ENCODE results near the gene LHX2.

Gene LHX2

DNA sequence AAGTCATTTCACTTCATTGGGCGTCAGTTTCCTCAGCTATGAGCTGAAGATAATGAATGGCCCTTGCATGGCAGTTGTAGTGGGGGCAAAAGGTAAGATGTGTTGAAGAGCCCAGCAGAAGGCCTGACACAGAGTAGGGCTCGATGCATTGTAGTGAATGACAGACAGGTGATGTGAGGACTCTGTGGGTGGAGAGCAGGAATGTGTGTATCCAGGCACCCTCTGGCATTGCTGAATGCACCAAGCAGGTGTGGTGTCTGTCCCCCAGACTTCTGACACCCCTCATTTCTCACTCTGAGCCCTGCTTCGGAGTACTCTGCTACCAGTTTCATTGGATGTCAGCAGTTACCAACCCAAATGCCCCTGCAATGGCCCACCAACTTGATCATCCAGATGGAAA, 22.4 kb downstream of the LHX2 start:
- no peak for DNase-seq (ENCODE audit: low read depth)

DNA sequence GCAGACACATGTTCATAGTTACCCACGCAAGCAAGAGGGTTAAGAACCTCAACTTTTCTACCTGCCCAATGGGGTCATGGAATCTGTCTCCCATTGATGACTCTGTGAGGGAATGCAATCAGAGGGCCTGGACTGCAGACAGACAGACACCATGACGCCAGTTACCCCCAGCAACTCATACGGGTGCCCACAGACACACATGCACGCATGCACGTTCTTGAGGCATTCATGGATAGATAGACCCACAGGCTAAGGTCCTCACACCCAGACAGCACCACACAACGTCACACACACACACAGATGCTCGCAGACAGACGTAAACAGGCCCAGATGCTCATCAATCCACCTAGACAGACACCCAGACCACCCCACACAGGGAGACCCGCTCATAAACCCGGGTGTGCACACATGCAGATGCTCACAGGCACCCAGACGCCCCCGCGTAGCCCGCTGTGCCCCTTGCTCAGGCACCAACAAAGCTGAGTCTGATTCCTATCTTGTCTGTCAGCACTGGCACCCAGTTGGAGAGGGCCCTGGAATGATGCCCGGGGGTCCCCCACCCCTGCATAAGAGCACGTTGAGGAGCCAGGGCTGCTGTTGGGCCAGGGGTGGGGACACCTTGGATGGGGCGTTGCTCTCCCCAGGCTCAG, 23.6 kb downstream of the LHX2 start:
- DNase-seq (ENCODE audit: low read depth) = no peak

DNA sequence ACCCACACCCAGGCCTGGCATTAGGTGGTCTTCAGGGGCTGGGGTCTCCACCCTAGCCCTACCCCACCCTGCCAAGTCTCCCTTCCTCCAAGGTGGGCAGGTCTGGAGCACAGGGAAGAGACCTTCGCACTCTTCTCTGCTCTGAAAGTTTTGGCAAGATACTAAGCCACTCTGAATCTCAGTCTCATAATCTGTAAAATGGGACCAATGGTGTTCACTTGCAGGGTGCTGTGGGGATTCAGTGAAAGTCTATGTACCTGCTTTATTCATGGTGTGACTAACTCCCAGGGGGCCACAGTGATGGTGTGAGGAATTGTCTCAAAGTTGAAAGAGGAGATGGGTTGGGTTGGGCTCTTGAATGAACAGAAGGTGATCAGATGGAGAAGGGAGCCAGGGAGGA, 25.0 kb downstream of the LHX2 start:
- DNase-seq (ENCODE audit: low read depth) = no peak

DNA sequence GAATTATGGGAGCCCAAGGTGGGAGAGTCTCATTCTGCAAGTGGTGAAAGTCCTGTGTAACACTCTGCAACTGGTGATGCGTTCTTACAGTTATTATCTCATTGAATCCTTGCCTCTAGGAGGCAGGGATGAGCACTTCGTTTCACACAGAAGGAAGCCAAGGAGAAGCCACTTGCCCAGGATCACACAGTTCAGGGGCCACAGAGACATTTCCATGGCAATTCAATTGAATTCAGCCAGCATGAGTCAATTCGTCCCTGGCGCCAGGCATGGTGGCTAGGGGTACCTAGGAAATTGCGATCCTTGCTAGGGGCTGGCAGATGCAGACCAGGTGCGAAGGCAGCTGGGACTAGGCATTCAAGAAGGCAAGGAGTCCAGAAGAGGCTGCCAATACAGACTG, 26.2 kb downstream of the LHX2 start:
- DNase-seq (ENCODE audit: low read depth) = no peak

DNA sequence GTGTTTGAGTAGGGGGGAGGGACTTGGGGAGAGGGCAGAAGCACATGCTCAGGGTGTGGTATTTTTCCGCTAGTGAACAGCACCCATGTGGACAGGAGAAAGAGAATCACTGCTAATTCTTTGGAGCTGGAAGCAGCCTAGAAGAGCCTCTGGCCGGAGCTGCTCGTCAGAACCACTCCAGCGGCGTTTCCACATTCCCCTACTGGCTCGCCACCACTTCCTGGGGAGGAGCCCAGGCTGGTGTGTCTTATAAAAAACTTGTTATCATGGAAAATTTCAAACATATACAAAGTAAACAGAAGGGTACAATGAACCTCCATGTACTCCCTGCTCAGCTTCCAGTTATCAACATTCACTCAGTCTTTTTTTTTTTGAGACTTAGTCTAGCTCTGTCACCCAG, 26.7 kb downstream of the LHX2 start:
- DNase-seq (ENCODE audit: low read depth) = no peak

DNA sequence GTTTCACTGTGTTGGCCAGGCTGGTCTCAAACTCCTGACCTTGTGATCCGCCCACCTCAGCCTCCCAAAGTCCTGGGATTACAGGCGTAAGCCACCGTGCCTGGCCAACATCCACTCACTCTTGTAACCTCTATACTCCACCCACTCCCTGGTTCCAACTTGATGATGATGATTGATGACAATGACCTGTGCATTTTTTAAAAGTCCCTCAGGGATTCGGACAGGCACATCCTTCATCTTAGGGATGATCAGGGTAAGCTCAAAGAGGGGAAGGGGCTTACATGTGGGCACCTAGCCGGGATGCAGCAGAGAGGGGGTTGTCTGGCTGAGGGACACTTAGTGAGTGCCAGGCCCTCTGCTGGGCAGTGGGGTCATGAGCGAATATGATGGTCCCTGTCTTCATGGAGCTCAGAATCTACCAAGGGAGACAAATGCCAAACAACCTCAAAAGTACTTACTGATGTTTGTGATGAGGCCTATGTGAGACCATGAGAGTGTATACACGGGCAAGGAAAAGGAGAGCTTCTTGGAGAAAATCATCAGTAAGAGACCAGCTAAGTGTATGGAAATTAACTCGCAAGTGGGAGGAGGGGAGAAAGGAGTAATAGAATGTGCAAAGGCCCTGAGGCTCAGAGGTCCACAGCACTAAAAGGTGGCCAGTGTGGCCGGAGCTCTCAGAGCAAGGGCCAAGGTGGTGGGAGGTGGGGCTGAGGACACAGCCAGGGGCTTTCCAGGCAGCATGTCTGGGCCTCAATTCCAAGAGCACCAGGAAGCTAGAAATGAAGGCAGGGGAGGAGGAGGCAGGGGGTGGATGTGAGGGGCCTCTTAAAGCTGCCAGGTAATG, 27.4 kb downstream of the LHX2 start:
- DNase-seq (ENCODE audit: low read depth) = no peak

DNA sequence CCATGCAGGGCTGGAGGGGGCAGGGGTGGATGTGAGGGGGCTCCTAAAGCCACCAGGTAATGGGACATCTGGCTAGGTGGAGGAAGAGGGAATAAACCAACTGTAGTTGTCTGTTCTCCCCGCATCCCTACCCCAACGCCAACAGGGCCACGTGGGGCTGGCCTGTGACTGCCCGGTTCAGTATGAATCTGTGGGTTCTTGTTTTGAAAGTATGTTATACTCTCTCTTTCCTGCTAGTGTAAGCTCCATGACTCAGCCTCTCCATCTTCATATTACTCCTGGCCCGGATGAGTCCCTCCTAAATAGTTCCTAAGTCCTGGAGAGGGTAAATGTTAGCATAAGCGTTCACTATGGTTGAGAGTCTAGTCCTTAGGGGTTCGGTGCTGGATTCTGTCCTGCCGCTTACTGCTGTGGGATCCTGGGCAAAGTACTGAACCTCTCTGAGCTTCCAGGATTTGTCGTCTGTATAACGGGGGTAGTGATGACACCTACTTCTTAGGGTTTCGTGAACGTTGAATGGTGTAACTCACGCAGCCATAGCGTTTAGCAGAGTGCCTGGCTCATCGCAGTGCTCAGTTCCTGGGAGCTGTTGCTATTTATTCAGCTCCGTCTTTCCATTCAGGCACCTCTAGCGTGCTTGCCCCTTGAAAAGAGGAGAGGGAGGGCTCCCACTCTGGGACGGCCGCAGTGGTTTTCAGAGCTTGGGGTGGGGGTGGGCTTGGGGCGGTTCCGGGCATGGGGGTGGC, 28.8 kb downstream of the LHX2 start:
- no peak for DNase-seq (ENCODE audit: low read depth)

DNA sequence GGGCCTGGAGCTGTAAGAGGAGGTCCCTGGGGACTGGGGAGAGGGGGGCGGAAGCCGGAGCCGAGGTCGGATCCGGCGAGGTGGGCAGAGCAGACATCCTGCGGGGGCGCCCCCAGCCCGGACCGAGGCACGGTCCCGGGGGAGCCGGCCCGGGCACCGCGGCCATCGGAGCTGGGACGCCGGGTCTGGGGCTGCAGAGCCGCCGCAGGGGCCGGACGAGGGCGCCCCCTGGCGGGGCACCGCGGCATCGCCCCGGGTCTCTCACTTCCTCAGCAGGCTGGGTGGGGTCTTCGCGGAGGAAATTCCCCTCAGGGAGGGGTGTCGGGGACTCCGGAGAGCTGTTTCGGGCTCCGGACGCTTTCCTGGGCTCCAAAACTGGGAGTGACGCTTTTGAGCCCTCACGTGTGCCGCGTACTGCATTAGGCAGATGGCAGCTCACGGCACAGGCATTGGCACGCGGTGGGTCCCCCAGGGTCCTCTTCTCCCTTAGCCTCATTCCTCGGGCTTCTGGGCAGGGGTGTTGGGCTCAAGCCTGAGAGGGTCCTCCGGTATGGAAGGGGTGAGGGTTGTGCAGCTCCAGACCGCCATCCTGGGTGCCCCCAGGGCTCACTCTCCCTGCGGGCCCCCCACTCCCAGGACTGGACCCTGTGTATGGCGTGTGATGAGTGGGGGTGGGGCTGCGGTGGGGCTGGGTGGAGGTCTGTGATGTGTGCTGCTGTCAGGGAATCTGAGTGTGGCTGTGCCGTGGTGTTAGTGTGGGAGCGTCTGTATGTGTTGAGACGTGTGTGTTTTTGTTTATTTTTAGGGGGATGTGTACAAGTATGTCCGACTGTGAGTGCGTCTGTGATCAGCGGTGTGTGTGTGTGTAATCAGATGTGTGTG, 29.6 kb downstream of the LHX2 start:
- no peak for DNase-seq (ENCODE audit: low read depth)

- no peak for DNase-seq (ENCODE audit: low read depth)
Measured at GRCh38 chr9:124041817-124042116, 30.2 kb downstream of the LHX2 start.

DNA sequence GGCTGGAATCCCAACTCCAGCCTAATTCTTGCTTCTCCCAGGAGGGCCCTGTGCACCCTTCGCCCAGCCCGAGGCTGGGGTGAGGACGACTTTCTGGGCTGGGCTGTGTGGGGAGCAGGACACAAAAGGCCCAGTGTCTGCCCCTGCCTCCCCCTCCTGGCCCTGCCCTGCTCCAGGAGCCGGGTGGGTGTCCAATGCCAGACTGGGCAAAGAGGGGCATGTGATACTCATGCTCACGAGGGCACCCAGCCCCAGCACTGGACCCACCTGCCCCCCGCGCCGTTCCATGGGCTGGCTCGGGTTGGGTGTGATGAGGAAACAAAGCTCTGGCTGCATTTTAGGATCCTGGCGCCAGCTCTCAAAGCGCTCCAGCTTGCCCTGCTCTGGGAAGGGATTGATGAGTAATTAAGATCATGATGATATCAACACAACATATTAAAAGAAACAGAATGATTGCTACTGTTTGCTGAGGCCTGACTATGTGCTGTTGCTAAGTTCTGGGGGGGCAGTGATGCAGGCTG, 30.7 kb downstream of the LHX2 start:
- DNase-seq (ENCODE audit: low read depth) = no peak

GRCh38 chr9:124044448-124044847, 32.9 kb downstream of the LHX2 start:
- DNase-seq (ENCODE audit: low read depth) = no peak

GRCh38 chr9:124045076-124045829, 33.7 kb downstream of the LHX2 start:
- DNase-seq (ENCODE audit: low read depth) = no peak

GRCh38 chr9:124045830-124046177, 34.2 kb downstream of the LHX2 start:
- DNase-seq (ENCODE audit: low read depth) = no peak

GRCh38 chr9:124046189-124046588, 34.6 kb downstream of the LHX2 start:
- DNase-seq (ENCODE audit: low read depth) = no peak

DNA sequence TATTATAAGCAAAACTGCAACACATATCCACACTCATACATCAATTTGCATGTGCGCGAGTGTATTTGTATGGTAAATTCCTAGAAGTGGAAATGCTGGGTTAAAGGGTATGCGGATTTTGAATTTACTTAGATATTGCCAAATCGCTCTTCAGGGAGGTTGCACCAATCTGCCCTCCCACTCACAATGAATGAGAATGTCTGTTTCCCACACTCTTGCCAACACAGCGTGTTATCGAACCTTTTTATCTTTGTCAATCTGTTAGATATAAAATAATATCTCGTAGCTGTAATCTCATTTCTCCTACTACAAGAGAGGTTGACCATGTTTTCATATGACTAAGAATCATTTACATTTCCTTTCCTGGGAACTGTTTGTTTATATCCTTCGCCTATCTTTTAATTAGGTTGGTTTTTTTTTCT, 35.7 kb downstream of the LHX2 start:
- no peak for DNase-seq (ENCODE audit: low read depth)

DNA sequence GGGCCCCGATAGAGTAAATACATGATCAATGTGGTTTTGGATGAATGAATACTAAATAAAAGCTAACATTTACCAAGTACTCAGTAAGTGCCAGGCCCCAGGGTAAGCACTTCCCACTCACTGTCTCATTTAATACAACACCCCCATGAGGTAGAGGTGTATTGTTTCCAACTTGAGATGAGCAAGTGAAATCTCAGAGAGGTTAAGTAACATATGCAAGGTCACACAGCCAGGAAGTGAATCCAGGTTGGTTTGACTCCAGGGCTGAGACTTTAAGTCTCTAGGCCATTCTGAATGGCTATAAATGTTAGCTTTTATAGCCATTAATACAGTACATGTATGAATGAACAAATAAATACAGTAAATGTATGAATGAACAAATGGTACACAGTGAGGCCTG, 39.4 kb downstream of the LHX2 start:
- no peak for DNase-seq (ENCODE audit: low read depth)

DNA sequence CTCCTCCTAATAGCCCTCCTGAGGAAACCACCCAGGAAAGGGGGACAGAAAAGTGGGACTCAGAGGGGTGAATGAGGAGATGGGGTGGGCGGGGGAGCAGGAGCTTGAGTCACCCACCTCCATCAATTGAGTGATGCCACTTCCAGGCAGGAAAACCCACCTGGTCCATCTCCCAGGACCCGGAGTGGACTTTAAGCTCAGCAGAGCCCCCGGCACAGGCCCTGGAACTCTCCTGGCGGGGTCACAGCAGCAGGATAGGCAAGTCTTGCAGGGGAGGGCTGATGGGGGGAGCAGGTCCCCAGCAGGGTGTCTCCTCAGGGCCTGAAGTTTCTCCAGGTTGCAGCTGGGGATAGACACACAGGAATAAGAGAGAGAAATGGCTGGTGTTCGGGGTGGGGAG, 40.8 kb downstream of the LHX2 start:
- no peak for DNase-seq (ENCODE audit: low read depth)

- DNase-seq (ENCODE audit: low read depth) = no peak
Measured at GRCh38 chr9:124054582-124055227, 43.1 kb downstream of the LHX2 start.

GRCh38 chr9:124060844-124061605, 49.5 kb downstream of the LHX2 start:
- no peak for DNase-seq (ENCODE audit: low read depth)

DNA sequence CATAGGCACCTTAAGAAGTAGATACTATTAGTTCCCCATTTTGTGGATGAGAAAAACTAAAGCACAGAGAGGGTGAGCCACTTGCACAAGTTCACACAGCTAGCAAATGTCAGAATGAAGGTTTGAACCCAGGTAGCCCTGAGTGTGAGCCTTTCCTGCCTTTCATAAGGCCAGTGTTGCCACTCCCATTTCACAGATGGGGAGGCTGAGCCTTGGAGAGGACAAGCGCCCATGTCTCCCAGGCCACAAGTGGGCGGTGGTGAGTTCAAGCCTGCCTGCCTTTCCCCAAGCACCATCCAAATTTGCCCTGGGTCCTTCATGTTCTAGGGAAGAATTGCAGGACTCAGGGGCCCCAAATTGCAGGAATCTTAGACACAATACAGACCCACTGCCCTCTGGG, 50.6 kb downstream of the LHX2 start:
- no peak for DNase-seq (ENCODE audit: low read depth)
